GM12878 (cell line): ENCODE measurements around the gene RRBP1. TPM values are rescaled to one million over a fixed set of nuclear protein-coding genes. Genes with fewer than 3 reads are reported as not detected.

Source experiments
- ATAC-seq: fragments of 200-7000 bp; cut with Tn5 transposase; 3 replicates; pipeline ENCODE4 v1.9.1; 2020; ENCODE audit warnings: mild to moderate bottlenecking, moderate library complexity
- BruUV-seq: library from RNA; stranded (reverse); fragments of 400-500 nt; replicated peaks from 2 replicates; lab custom pipeline; 2021; lab: Mats Ljungman, UMichigan
- CTCF ChIA-PET: fragments of 300-600 bp; sonication (Branson Sonifier 250); formaldehyde crosslinking; extraction: SDS; loops from one replicate; lab custom pipeline; 2021; ENCODE audit warnings: inconsistent platforms; lab: Yijun Ruan, JAX
- POLR2A ChIA-PET: fragments of 350-600 bp; formaldehyde crosslinking; extraction: SDS; loops from one replicate; lab custom pipeline; 2021; ENCODE audit warnings: inconsistent platforms; lab: Charles Lee
- RAD21 ChIA-PET: fragments of 300-600 bp; sonication (Branson Sonifier 250); formaldehyde crosslinking; loops from one replicate; lab custom pipeline; 2023; ENCODE audit warnings: antibody characterized with exemption; ENCODE audit not compliant: unreplicated experiment; lab: Charles Lee
- SMC1A ChIA-PET: fragments of 300-600 bp; sonication (Branson Sonifier 250); formaldehyde crosslinking; loops from one replicate; lab custom pipeline; 2023; ENCODE audit not compliant: unreplicated experiment, uncharacterized antibody; lab: Charles Lee
- DNase-seq: peaks from one replicate; pipeline ENCODE4 v3.0.0-alpha.2; 2011; ENCODE audit warnings: low read depth, low spot score
- FAIRE-seq: peaks from 3 replicates; lab custom pipeline; 2011; peaks lifted over from hg19 to GRCh38; lab: Jason Lieb, UNC
- H2AFZ ChIP-seq: 2 replicates; pipeline ENCODE4 v1.6.0; 2011; ENCODE audit warnings: low read depth, low read length, control low read depth; ENCODE audit not compliant: control insufficient read depth
- H3K27ac ChIP-seq: 2 replicates; pipeline ENCODE4 v1.5.1; 2011; ENCODE audit warnings: control low read depth; ENCODE audit not compliant: control insufficient read depth, insufficient read depth
- H3K27me3 ChIP-seq, 2 experiments: replicated peaks in 1 of 2; 2 replicates each; pipeline versions ENCODE4 v1.6.0 to v1.6.1; 2011; ENCODE audit warnings: low read length in 1 of 2; ENCODE audit not compliant: control insufficient read depth in 2 of 2, insufficient read depth in 2 of 2
- H3K36me3 ChIP-seq, 2 experiments: 2 replicates each; pipeline ENCODE4 v1.5.1; 2011; ENCODE audit warnings: low read length in 1 of 2; ENCODE audit not compliant: control insufficient read depth in 2 of 2, insufficient read depth in 2 of 2
- H3K4me1 ChIP-seq: 2 replicates; pipeline ENCODE4 v1.6.1; 2011; ENCODE audit warnings: mild to moderate bottlenecking, low read length, moderate library complexity, mixed read lengths; ENCODE audit not compliant: control insufficient read depth, insufficient read depth
- H3K4me2 ChIP-seq: 2 replicates; pipeline ENCODE4 v1.6.0; 2011; ENCODE audit warnings: control low read depth; ENCODE audit not compliant: control insufficient read depth, insufficient read depth
- H3K4me3 ChIP-seq: fragments of 200-600 bp; sonication (generic); 2 replicates; pipeline ENCODE4 v1.5.1; 2016
- H3K79me2 ChIP-seq: 2 replicates; pipeline ENCODE4 v1.6.0; 2011; ENCODE audit warnings: low read length; ENCODE audit not compliant: control insufficient read depth, insufficient read depth
- H3K9ac ChIP-seq: 2 replicates; pipeline ENCODE4 v1.8.0; 2011; ENCODE audit warnings: low read length, control low read depth, mixed read lengths; ENCODE audit not compliant: control insufficient read depth, insufficient read depth
- H3K9me3 ChIP-seq: replicated peaks from 3 replicates; pipeline ENCODE4 v1.5.1; 2011; ENCODE audit warnings: mild to moderate bottlenecking, low read length; ENCODE audit not compliant: control insufficient read depth, insufficient read depth
- H4K20me1 ChIP-seq: 2 replicates; pipeline ENCODE4 v1.6.0; 2011; ENCODE audit not compliant: control insufficient read depth, insufficient read depth
- BCL3 ChIP-seq: IDR thresholded peaks from 2 replicates; pipeline ENCODE4 v1.6.1; 2011; ENCODE audit warnings: borderline replicate concordance, low read depth, mild to moderate bottlenecking, moderate library complexity, low read length; ENCODE audit not compliant: insufficient read depth, poor library complexity, severe bottlenecking
- NR2C1 ChIP-seq: fragments of 450-650 bp; IDR thresholded peaks from 2 replicates; pipeline ENCODE4 v1.6.1; 2017; ENCODE audit warnings: antibody characterized with exemption, mild to moderate bottlenecking, moderate library complexity
- REST ChIP-seq: IDR thresholded peaks from 2 replicates; pipeline ENCODE4 v1.6.1; 2012; ENCODE audit warnings: mild to moderate bottlenecking, low read depth, low read length
- ZBED1 ChIP-seq: IDR thresholded peaks from 2 replicates; pipeline ENCODE4 v1.6.1; 2016; ENCODE audit warnings: borderline replicate concordance
- WGBS: methylation state at CpG from one replicate; pipeline ENCODE4 v1.1.6; 2016; ENCODE audit warnings: low lambda C conversion rate; ENCODE audit not compliant: insufficient replicate concordance, insufficient coverage; ENCODE audit errors: missing lambda C conversion rate; 5-methylcytosine and 5-hydroxymethylcytosine counted together
- in situ Hi-C: fragments of 300-500 bp; cut with MboI; formaldehyde crosslinking; loops from 9 replicates; pipeline ENCODE4 v1.14.3; 2018; ENCODE audit warnings: mixed read lengths
- intact Hi-C: fragments of 100-400 bp; cut with micrococcal nuclease; formaldehyde crosslinking; loops from one replicate; pipeline ENCODE4 v1.14.2; 2022; ENCODE audit not compliant: unreplicated experiment
- polyA plus RNA-seq, 11 experiments: library from polyadenylated mRNA; depleted of rRNA in 4 of 11; unstranded in 6 of 11; stranded (reverse) in 5 of 11; fragments of >200 nt; fragmentation: Nextera tagmentation in 4 of 11; fragmentation: Illumina TruSeq in 1 of 11; extraction: Ambion mirVana in 4 of 11; extraction: Trizol in 1 of 11; gene quantifications; 1 replicate in 1 of 11; 2 replicates in 10 of 11; pipeline versions ENCODE4 v1.2.1 to v1.2.3, GENCODE V29; 2011 to 2016; ENCODE audit warnings: inconsistent platforms in 2 of 11, missing spikeins in 2 of 11, low read depth in 1 of 11
- total RNA-seq, 4 experiments: library from RNA; depleted of rRNA in 3 of 4; stranded (reverse); fragments of >200 nt in 3 of 4; fragmentation: Illumina TruSeq in 1 of 4; extraction: Trizol in 1 of 4; gene quantifications; 2 replicates each; pipeline versions ENCODE4 v1.2.1 to v1.2.3, GENCODE V29; 2013 to 2021
- TF ChIP-seq, protein P1 (sequence below): fragments of 450-650 bp; formaldehyde crosslinking; IDR thresholded peaks from 2 replicates; pipeline ENCODE4 v1.4.0; 2022; ENCODE audit warnings: mild to moderate bottlenecking, moderate library complexity
- TF ChIP-seq, protein P2 (sequence below): IDR thresholded peaks from 2 replicates; pipeline ENCODE4 v1.6.1; 2012; ENCODE audit warnings: low read length, inconsistent platforms

Gene RRBP1
- total and polyA plus RNA-seq, 10 of the 15 experiments (the other 5 are each of a cell fraction or from before 2014, with no cell fraction given): 1.2 to 57.4 (median 24.6) TPM

DNA sequence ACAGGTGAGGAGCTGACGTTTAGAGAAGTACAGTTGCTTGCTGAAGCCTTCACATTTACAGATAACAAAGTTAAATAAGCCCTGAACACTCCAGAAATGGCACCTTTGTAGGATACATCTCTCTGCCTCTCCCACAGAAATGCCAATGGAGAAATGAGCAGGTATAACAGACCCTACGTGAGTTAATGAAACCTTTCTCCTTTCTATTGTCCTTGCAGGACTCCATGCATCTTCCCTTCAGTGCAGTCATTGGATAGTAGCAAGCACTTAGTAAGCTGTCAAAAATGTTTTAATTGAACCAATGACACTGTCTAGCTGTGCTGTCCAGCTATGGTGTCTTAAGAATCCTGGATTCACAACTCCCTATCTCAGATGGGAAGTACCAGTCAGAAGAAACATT is 8.1 kb upstream of the RRBP1 start:
- H3K9ac ChIP-seq: no peak overlapping the region
- H3K79me2 ChIP-seq: no peaks in the 10 kb centered on the region
- H3K4me1 ChIP-seq: no peaks in the 10 kb centered on the region
- DNase-seq (no peak), FAIRE-seq (no peak), ATAC-seq (no peak)
- intact Hi-C loops (no loop called here), in situ Hi-C loops (no loop called here)
- H4K20me1 ChIP-seq: no peaks in the 10 kb centered on the region
- peaks cover 0 to 10% of the 10 kb centered on the region in 2 experiments; a peak in 2 of 4 replicates for H3K27me3 ChIP-seq
- ChIA-PET SMC1A (interaction anchor here (0.5 to 1.6 kb wide), 3 partner anchors 8 to 311 kb away, joined by 3 to 5 read pairs (median 4); partner anchors contain the start of gene RRBP1), POLR2A (no interaction called here), CTCF (interaction anchor here (3.9 kb wide), 1 partner anchor 8 kb away, joined by 22 read pairs; the partner anchor contains the start of gene RRBP1), RAD21 (no interaction called here)
- no peak overlapping the region for H3K27ac ChIP-seq
- no peak overlapping the region for H2AFZ ChIP-seq
- no peak overlapping the region for H3K4me2 ChIP-seq
- WGBS: 16% methylated on average over 2 of the region's 2 CpGs
- no peaks in the 10 kb centered on the region for H3K36me3 ChIP-seq
- BruUV-seq: no TSS peak
- TF ChIP-seq, protein P1, sequence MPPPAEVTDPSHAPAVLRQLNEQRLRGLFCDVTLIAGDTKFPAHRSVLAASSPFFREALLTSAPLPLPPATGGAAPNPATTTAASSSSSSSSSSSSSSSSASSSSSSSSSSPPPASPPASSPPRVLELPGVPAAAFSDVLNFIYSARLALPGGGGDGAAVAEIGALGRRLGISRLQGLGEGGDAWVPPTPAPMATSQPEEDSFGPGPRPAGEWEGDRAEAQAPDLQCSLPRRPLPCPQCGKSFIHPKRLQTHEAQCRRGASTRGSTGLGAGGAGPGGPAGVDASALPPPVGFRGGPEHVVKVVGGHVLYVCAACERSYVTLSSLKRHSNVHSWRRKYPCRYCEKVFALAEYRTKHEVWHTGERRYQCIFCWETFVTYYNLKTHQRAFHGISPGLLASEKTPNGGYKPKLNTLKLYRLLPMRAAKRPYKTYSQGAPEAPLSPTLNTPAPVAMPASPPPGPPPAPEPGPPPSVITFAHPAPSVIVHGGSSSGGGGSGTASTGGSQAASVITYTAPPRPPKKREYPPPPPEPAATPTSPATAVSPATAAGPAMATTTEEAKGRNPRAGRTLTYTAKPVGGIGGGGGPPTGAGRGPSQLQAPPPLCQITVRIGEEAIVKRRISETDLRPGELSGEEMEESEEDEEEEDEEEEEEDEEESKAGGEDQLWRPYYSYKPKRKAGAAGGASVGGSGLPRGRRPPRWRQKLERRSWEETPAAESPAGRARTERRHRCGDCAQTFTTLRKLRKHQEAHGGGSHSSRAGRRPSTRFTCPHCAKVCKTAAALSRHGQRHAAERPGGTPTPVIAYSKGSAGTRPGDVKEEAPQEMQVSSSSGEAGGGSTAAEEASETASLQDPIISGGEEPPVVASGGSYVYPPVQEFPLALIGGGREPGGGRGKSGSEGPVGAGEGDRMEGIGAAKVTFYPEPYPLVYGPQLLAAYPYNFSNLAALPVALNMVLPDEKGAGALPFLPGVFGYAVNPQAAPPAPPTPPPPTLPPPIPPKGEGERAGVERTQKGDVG (CRISPR knock-in tag): no peak
- TF ChIP-seq REST: no peak
- no peak for TF ChIP-seq ZBED1
- TF ChIP-seq, protein P2, sequence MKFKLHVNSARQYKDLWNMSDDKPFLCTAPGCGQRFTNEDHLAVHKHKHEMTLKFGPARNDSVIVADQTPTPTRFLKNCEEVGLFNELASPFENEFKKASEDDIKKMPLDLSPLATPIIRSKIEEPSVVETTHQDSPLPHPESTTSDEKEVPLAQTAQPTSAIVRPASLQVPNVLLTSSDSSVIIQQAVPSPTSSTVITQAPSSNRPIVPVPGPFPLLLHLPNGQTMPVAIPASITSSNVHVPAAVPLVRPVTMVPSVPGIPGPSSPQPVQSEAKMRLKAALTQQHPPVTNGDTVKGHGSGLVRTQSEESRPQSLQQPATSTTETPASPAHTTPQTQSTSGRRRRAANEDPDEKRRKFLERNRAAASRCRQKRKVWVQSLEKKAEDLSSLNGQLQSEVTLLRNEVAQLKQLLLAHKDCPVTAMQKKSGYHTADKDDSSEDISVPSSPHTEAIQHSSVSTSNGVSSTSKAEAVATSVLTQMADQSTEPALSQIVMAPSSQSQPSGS: no peak
- TF ChIP-seq BCL3: no peak
- no peak for TF ChIP-seq NR2C1
- peaks cover 2% of the 10 kb centered on the region; the same call in 2 of the 3 replicates for H3K9me3 ChIP-seq
- no peak overlapping the region for H3K4me3 ChIP-seq
